NT2/D1 (cell line): ENCODE data around the gene REX1BD.
A peak's percentile ranks its signal among the peaks of the same experiment; 100 is the strongest.

Experiments used
- DNase-seq: peaks from one replicate; pipeline ENCODE4 v3.0.0-alpha.2; 2011; ENCODE audit warnings: low read depth, low spot score
- H3K27me3 ChIP-seq: 2 replicates; pipeline ENCODE4 v1.6.0; 2011; ENCODE audit warnings: mild to moderate bottlenecking; ENCODE audit not compliant: insufficient read length, insufficient read depth
- H3K36me3 ChIP-seq: 2 replicates; pipeline ENCODE4 v1.6.1; 2011; ENCODE audit warnings: mild to moderate bottlenecking, low read length, mixed read lengths; ENCODE audit not compliant: insufficient read depth, insufficient read length
- H3K4me1 ChIP-seq: 2 replicates; pipeline ENCODE4 v1.5.1; 2011; ENCODE audit not compliant: insufficient read depth, insufficient read length
- H3K4me3 ChIP-seq: 2 replicates; pipeline ENCODE4 v1.5.1; 2011; ENCODE audit warnings: low read depth; ENCODE audit not compliant: insufficient read length
- H3K9ac ChIP-seq: 2 replicates; pipeline ENCODE4 v1.6.0; 2011; ENCODE audit warnings: low read depth; ENCODE audit not compliant: insufficient read length
- H3K9me3 ChIP-seq: 2 replicates; pipeline ENCODE4 v1.5.1; 2011; ENCODE audit warnings: mild to moderate bottlenecking, low read length; ENCODE audit not compliant: insufficient read depth
- SUZ12 ChIP-seq: IDR thresholded peaks from 2 replicates; pipeline ENCODE4 v1.6.1; 2011; ENCODE audit not compliant: insufficient read length, insufficient read depth; ENCODE audit errors: extremely low read depth
- YY1 ChIP-seq: IDR thresholded peaks from 2 replicates; pipeline ENCODE4 v1.6.1; 2011; ENCODE audit not compliant: insufficient read length, insufficient read depth
- ZNF274 ChIP-seq: IDR thresholded peaks from 2 replicates; pipeline ENCODE4 v1.6.1; 2011; ENCODE audit warnings: mild to moderate bottlenecking, low read depth, low read length

The REX1BD gene

GRCh38 chr19:18610556-18611326, 22.1 kb downstream of the REX1BD start:
- no peaks in the 10 kb centered on the region for H3K36me3 ChIP-seq
- H3K4me3 ChIP-seq: peak overlapping the region; percentile 28
- H3K4me1 ChIP-seq: peaks cover 47% of the 10 kb centered on the region
- H3K9me3 ChIP-seq: no peaks in the 10 kb centered on the region
- TF ChIP-seq ZNF274: no peak
- TF ChIP-seq SUZ12: peak; percentile 9
- TF ChIP-seq YY1: no peak
- no peak for DNase-seq
- peak overlapping the region; percentile 64 for H3K9ac ChIP-seq
- H3K27me3 ChIP-seq: peaks cover 94% of the 10 kb centered on the region

GRCh38 chr19:18611327-18612050, 22.9 kb downstream of the REX1BD start:
- H3K36me3 ChIP-seq: no peaks in the 10 kb centered on the region
- H3K9ac ChIP-seq: peak overlapping the region; percentile 51
- no peak for TF ChIP-seq YY1
- TF ChIP-seq SUZ12: peak; percentile 84
- peaks cover 94% of the 10 kb centered on the region for H3K27me3 ChIP-seq
- H3K9me3 ChIP-seq: no peaks in the 10 kb centered on the region
- H3K4me1 ChIP-seq: peaks cover 47% of the 10 kb centered on the region
- peak overlapping the region; percentile 28 for H3K4me3 ChIP-seq
- no peak for DNase-seq

- H3K4me3 ChIP-seq: peak overlapping the region; percentile 68
- DNase-seq: no peak
Measured at GRCh38 chr19:18612051-18612771, 23.6 kb downstream of the REX1BD start.

GRCh38 chr19:18612772-18613588, 24.4 kb downstream of the REX1BD start, which contains the start of gene TMEM59L:
TMEM59L (plus strand) TSS chr19:18612870; CDS start chr19:18612959, 89 bp downstream.
- Histone ChIP-seq H3K4me1 (peaks cover 40% of the 10 kb centered on the region), H3K4me3 (peak within 1 kb of the TSS; percentile 68), H3K36me3 (no peaks in the 10 kb centered on the region), H3K9ac (peak within 1 kb of the TSS; percentile 71), H3K9me3 (peaks cover 4% of the 10 kb centered on the region; the same call in 1 of the 2 replicates), H3K27me3 (peaks cover 89% of the 10 kb centered on the region)
- DNase-seq: no peak
- TF ChIP-seq YY1 (no peak), ZNF274 (no peak), SUZ12 (no peak)

More at GRCh38 chr19:18612051-18612771, 23.6 kb downstream of the REX1BD start:
- Histone ChIP-seq H3K36me3 (no peaks in the 10 kb centered on the region), H3K4me1 (peaks cover 47% of the 10 kb centered on the region), H3K9ac (peak overlapping the region; percentile 51), H3K9me3 (peaks cover 1% of the 10 kb centered on the region; the same call in 1 of the 2 replicates), H3K27me3 (peaks cover 97% of the 10 kb centered on the region)
- TF ChIP-seq ZNF274 (no peak), SUZ12 (peak; percentile 28)

GRCh38 chr19:18613589-18614234, 25.1 kb downstream of the REX1BD start:
- peak overlapping the region; percentile 42 for H3K9ac ChIP-seq
- H3K4me1 ChIP-seq: peaks cover 33% of the 10 kb centered on the region
- H3K9me3 ChIP-seq: peaks cover 4% of the 10 kb centered on the region; the same call in 1 of the 2 replicates
- TF ChIP-seq YY1 (no peak), ZNF274 (no peak), SUZ12 (no peak)
- H3K4me3 ChIP-seq: peak overlapping the region; percentile 68
- H3K36me3 ChIP-seq: no peaks in the 10 kb centered on the region
- H3K27me3 ChIP-seq: peaks cover 82% of the 10 kb centered on the region
- DNase-seq: no peak

DNA sequence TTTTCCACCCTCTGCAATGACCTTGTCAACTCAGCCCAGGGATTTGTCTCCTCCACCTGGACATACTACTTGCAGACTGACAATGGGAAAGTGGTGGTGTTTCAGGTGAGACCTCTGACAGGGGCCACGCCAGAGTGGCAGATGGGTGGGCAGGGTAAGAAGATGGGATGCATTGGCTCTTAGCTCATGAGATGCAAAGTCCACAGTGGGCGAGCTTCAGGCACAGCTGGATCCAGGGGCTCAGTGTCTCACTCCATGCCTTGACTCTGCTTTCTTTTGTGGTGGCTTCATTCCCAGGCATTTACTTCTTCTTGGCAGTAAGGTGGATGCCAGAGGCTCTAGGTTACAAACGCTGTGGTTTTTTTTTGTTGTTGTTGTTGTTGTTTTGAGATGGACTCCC, 27.4 kb downstream of the REX1BD start:
- peaks cover 59% of the 10 kb centered on the region for H3K27me3 ChIP-seq

More for the DNA sequence above, 27.4 kb downstream of the REX1BD start:
- Histone ChIP-seq H3K36me3 (no peaks in the 10 kb centered on the region), H3K4me1 (peaks cover 22% of the 10 kb centered on the region), H3K4me3 (no peak overlapping the region), H3K9me3 (peaks cover 4% of the 10 kb centered on the region; the same call in 1 of the 2 replicates), H3K9ac (no peak overlapping the region)
- TF ChIP-seq YY1: no peak
- TF ChIP-seq SUZ12: no peak
- no peak for TF ChIP-seq ZNF274
- no peak for DNase-seq
